A673 (cell line): Measurements from ENCODE around the gene CHST9. TPM values are rescaled to one million over a fixed set of nuclear protein-coding genes. Genes with fewer than 3 reads are reported as not detected.

Experiments
- BruUV-seq: library from RNA; stranded (reverse); fragments of 400-500 nt; replicated peaks from 2 replicates; lab custom pipeline; 2021; lab: Mats Ljungman, UMichigan
- CTCF ChIA-PET: fragments of 300-600 bp; sonication (Branson Sonifier 250); formaldehyde crosslinking; loops from one replicate; lab custom pipeline; 2022; ENCODE audit warnings: antibody characterized with exemption; lab: Charles Lee
- POLR2A ChIA-PET: fragments of 300-600 bp; sonication (Branson Sonifier 250); formaldehyde crosslinking; loops from one replicate; lab custom pipeline; 2022; ENCODE audit warnings: antibody characterized with exemption; ENCODE audit not compliant: low non-redundant PET; lab: Charles Lee
- DNase-seq: peaks from one replicate; pipeline ENCODE4 v3.0.0-alpha.2; 2015; ENCODE audit warnings: low spot score
- H3K27ac ChIP-seq: fragments of 200-600 bp; sonication (generic); 2 replicates; pipeline ENCODE4 v1.5.1; 2016; ENCODE audit warnings: mixed run types, low read depth, mild to moderate bottlenecking, mixed read lengths, antibody characterized with exemption, low read length; ENCODE audit not compliant: poor library complexity, severe bottlenecking
- H3K27me3 ChIP-seq: fragments of 200-600 bp; sonication (generic); replicated peaks from 2 replicates; pipeline ENCODE4 v1.6.1; 2017; ENCODE audit warnings: mixed run types, low read depth, mild to moderate bottlenecking, mixed read lengths, antibody characterized with exemption, low read length; ENCODE audit not compliant: insufficient read depth, poor library complexity
- H3K36me3 ChIP-seq: fragments of 200-600 bp; sonication (generic); 2 replicates; pipeline ENCODE4 v1.6.1; 2016; ENCODE audit warnings: mixed run types, mild to moderate bottlenecking, mixed read lengths, antibody characterized with exemption, low read length; ENCODE audit not compliant: insufficient read depth, poor library complexity, severe bottlenecking
- H3K4me1 ChIP-seq: fragments of 200-600 bp; sonication (generic); 2 replicates; pipeline ENCODE4 v1.6.1; 2017; ENCODE audit warnings: mixed run types, mild to moderate bottlenecking, mixed read lengths, antibody characterized with exemption, low read length; ENCODE audit not compliant: insufficient read depth, poor library complexity, severe bottlenecking
- H3K4me3 ChIP-seq: fragments of 200-600 bp; sonication (generic); 2 replicates; pipeline ENCODE4 v1.5.1; 2016; ENCODE audit warnings: low read depth, mixed run types, mild to moderate bottlenecking, mixed read lengths, low read length; ENCODE audit not compliant: poor library complexity, severe bottlenecking
- H3K9me3 ChIP-seq: fragments of 200-600 bp; sonication (generic); 2 replicates; pipeline ENCODE4 v1.6.1; 2016; ENCODE audit warnings: mixed run types, low read depth, mild to moderate bottlenecking, mixed read lengths, antibody characterized with exemption, low read length; ENCODE audit not compliant: poor library complexity, severe bottlenecking
- EZH2 ChIP-seq: fragments of 200-600 bp; sonication (generic); IDR thresholded peaks from 2 replicates; pipeline ENCODE4 v1.6.1; 2017; ENCODE audit warnings: borderline replicate concordance, low read depth, mild to moderate bottlenecking, mixed read lengths, antibody characterized with exemption, low read length; ENCODE audit not compliant: poor library complexity, severe bottlenecking
- intact Hi-C: fragments of 100-400 bp; cut with micrococcal nuclease; formaldehyde crosslinking; loops from one replicate; pipeline ENCODE4 v1.10.0; 2022; ENCODE audit not compliant: unreplicated experiment
- total RNA-seq: library from RNA; stranded (reverse); gene quantifications from 2 replicates; pipeline ENCODE4 v1.2.3, GENCODE V29; 2021
- TF ChIP-seq, protein P1 (sequence below): fragments of 300-800, 200-600 bp; sonication (generic); conservative IDR thresholded peaks from 2 replicates; pipeline ENCODE4 v1.5.1; 2017; ENCODE audit warnings: low read depth, mild to moderate bottlenecking, antibody characterized with exemption, low read length, moderate library complexity, mixed read lengths

Gene CHST9
- total RNA-seq, 1 experiment from 2014 or later = not detected

DNA sequence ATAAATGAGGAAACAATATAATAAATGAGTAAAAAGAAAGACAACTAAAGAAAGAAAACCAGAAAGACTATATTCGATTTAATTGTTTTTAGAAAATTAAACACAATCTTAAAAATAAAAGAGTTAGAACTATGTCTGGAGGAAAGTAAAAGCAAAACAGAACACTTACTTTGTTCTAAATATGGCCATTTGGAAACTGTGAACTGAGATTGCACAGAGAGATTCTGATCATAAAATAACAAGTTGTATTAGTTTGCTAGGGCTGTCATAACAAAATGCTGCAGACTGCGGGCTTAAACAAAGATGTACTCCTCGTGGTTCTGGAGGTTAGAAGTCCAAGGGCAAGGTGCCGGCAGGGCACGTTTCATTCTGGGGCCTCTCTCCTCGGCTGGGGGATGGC is 191.5 kb downstream of the CHST9 start:
- no TSS peak for BruUV-seq
- ChIA-PET POLR2A (no interaction called here), CTCF (no interaction called here)
- Histone ChIP-seq H3K27ac (no peak overlapping the region), H3K27me3 (no peaks in the 10 kb centered on the region), H3K9me3 (no peaks in the 10 kb centered on the region), H3K4me1 (no peaks in the 10 kb centered on the region), H3K36me3 (no peaks in the 10 kb centered on the region), H3K4me3 (no peak overlapping the region)
- DNase-seq = no peak
- intact Hi-C loops = no loop called here
- TF ChIP-seq EZH2 = no peak
- TF ChIP-seq, protein P1, sequence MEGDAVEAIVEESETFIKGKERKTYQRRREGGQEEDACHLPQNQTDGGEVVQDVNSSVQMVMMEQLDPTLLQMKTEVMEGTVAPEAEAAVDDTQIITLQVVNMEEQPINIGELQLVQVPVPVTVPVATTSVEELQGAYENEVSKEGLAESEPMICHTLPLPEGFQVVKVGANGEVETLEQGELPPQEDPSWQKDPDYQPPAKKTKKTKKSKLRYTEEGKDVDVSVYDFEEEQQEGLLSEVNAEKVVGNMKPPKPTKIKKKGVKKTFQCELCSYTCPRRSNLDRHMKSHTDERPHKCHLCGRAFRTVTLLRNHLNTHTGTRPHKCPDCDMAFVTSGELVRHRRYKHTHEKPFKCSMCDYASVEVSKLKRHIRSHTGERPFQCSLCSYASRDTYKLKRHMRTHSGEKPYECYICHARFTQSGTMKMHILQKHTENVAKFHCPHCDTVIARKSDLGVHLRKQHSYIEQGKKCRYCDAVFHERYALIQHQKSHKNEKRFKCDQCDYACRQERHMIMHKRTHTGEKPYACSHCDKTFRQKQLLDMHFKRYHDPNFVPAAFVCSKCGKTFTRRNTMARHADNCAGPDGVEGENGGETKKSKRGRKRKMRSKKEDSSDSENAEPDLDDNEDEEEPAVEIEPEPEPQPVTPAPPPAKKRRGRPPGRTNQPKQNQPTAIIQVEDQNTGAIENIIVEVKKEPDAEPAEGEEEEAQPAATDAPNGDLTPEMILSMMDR = no peak

DNA sequence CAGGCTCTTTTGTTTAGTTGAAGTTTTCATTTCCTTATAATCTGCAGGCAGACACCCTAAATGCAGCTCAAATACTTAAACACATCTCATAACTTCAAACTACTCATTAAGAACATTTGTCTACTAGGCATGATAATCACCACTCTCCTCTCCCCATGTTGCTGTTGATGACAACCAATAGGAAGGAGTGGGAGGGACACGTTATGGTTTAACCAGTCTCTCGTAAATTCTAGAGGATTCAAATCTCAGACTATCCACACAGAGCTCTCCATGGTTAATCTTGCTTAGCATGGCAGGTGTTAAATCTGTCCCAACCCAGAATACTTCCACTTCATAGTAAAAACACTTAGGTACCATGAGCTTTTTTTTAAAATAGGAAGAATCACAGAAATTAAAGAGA is 192.2 kb downstream of the CHST9 start:
- ChIA-PET POLR2A (no interaction called here), CTCF (no interaction called here)
- Histone ChIP-seq H3K27ac (no peak overlapping the region), H3K36me3 (no peaks in the 10 kb centered on the region), H3K4me3 (no peak overlapping the region), H3K4me1 (no peaks in the 10 kb centered on the region), H3K9me3 (no peaks in the 10 kb centered on the region), H3K27me3 (no peaks in the 10 kb centered on the region)
- TF ChIP-seq, protein P1 = no peak
- no peak for TF ChIP-seq EZH2
- no peak for DNase-seq
- BruUV-seq = no TSS peak
- intact Hi-C loops = no loop called here

DNA sequence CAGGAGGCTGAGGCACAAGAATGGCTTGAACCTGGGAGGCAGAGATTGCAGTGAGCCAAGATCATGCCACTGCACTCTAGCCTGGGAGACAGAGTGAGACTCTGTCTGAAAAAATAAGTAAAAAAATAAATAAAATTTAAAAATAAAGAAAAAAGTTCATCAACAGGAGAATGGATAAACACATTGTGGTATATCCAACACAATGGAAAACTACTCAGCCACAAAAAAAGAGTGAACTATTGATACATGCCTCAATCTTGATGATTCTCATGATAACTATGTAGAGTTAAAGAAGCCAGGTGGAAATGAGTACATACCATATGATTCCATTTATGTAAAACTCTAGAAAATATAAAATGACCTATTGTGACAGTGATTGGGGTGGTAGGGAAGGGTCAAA is 195.3 kb downstream of the CHST9 start:
- DNase-seq = no peak
- no peaks in the 10 kb centered on the region for H3K36me3 ChIP-seq
- intact Hi-C loops = no loop called here
- H3K27me3 ChIP-seq = no peaks in the 10 kb centered on the region
- ChIA-PET POLR2A (no interaction called here), CTCF (no interaction called here)
- H3K27ac ChIP-seq = no peak overlapping the region
- no peaks in the 10 kb centered on the region for H3K4me1 ChIP-seq
- no peaks in the 10 kb centered on the region for H3K9me3 ChIP-seq
- H3K4me3 ChIP-seq = no peak overlapping the region
- TF ChIP-seq EZH2 = no peak
- TF ChIP-seq, protein P1 = no peak
- no TSS peak for BruUV-seq
